H9 (cell line): ENCODE data around the gene SPRED3. TPM values are rescaled to one million over a fixed set of nuclear protein-coding genes. Genes with fewer than 3 reads are reported as not detected.
A peak's percentile ranks its signal among the peaks of the same experiment; 100 is the strongest.

Experiments used
- DNase-seq: peaks from one replicate; pipeline ENCODE4 v3.0.0-alpha.2; 2017
- H2AFZ ChIP-seq: one replicate; pipeline ENCODE4 v1.6.1; 2013; ENCODE audit warnings: mild to moderate bottlenecking, low read length, control low read depth, moderate library complexity
- H2AK5ac ChIP-seq: 2 replicates; pipeline ENCODE4 v1.6.1; 2013; ENCODE audit warnings: low read length, control low read depth, mixed read lengths; ENCODE audit not compliant: insufficient read length
- H2BK120ac ChIP-seq: one replicate; pipeline ENCODE4 v1.6.1; 2013; ENCODE audit warnings: low read depth, mild to moderate bottlenecking, low read length, control low read depth, inconsistent platforms; ENCODE audit not compliant: poor library complexity, severe bottlenecking
- H2BK12ac ChIP-seq: 2 replicates; pipeline ENCODE4 v1.6.1; 2013; ENCODE audit warnings: low read length, control low read depth, mixed read lengths, low read depth; ENCODE audit not compliant: insufficient read length
- H2BK15ac ChIP-seq: 2 replicates; pipeline ENCODE4 v1.6.1; 2013; ENCODE audit warnings: low read depth, low read length, control low read depth
- H2BK20ac ChIP-seq: one replicate; pipeline ENCODE4 v1.6.1; 2013; ENCODE audit warnings: low read depth, mild to moderate bottlenecking, low read length, control low read depth, inconsistent platforms; ENCODE audit not compliant: poor library complexity, severe bottlenecking
- H2BK5ac ChIP-seq: 2 replicates; pipeline ENCODE4 v1.6.1; 2013; ENCODE audit warnings: low read length, control low read depth, mixed read lengths; ENCODE audit not compliant: insufficient read length
- H3K14ac ChIP-seq: 2 replicates; pipeline ENCODE4 v1.6.1; 2013; ENCODE audit warnings: low read length, control low read depth; ENCODE audit not compliant: insufficient read depth
- H3K18ac ChIP-seq: 2 replicates; pipeline ENCODE4 v1.6.1; 2013; ENCODE audit warnings: low read depth, mild to moderate bottlenecking, mixed read lengths, low read length, control low read depth; ENCODE audit not compliant: insufficient read length
- H3K23ac ChIP-seq: 2 replicates; pipeline ENCODE4 v1.6.1; 2013; ENCODE audit warnings: low read length, control low read depth, mixed read lengths, low read depth; ENCODE audit not compliant: insufficient read length
- H3K23me2 ChIP-seq: 2 replicates; pipeline ENCODE4 v1.6.1; 2013; ENCODE audit warnings: low read depth, mild to moderate bottlenecking, mixed read lengths, low read length, control low read depth; ENCODE audit not compliant: insufficient read length, poor library complexity, severe bottlenecking
- H3K27ac ChIP-seq: 2 replicates; pipeline ENCODE4 v1.5.1; 2013; ENCODE audit warnings: low read length, control low read depth, mixed read lengths, low read depth; ENCODE audit not compliant: insufficient read length
- H3K27me3 ChIP-seq: 2 replicates; pipeline ENCODE4 v1.6.1; 2013; ENCODE audit warnings: low read length, control low read depth, inconsistent platforms; ENCODE audit not compliant: insufficient read depth
- H3K4ac ChIP-seq: 2 replicates; pipeline ENCODE4 v1.6.1; 2013; ENCODE audit warnings: low read depth, mild to moderate bottlenecking, control low read depth, inconsistent platforms, low read length, moderate library complexity
- H3K4me1 ChIP-seq: 2 replicates; pipeline ENCODE4 v1.6.1; 2013; ENCODE audit warnings: low read length, control low read depth, inconsistent platforms; ENCODE audit not compliant: insufficient read depth
- H3K4me2 ChIP-seq: 2 replicates; pipeline ENCODE4 v1.6.1; 2013; ENCODE audit warnings: low read length, control low read depth, mixed read lengths; ENCODE audit not compliant: insufficient read length, insufficient read depth
- H3K56ac ChIP-seq: 2 replicates; pipeline ENCODE4 v1.6.1; 2013; ENCODE audit warnings: low read depth, mild to moderate bottlenecking, mixed read lengths, low read length, control low read depth; ENCODE audit not compliant: insufficient read length
- H3K79me1 ChIP-seq: 2 replicates; pipeline ENCODE4 v1.6.1; 2013; ENCODE audit warnings: low read depth, mild to moderate bottlenecking, moderate library complexity, low read length, control low read depth, inconsistent platforms; ENCODE audit not compliant: insufficient read depth, poor library complexity, severe bottlenecking
- H3K79me2 ChIP-seq: 2 replicates; pipeline ENCODE4 v1.6.1; 2013; ENCODE audit warnings: low read length, control low read depth, inconsistent platforms; ENCODE audit not compliant: insufficient read depth
- H3K9ac ChIP-seq: 2 replicates; pipeline ENCODE4 v1.6.1; 2013; ENCODE audit warnings: low read length, control low read depth, mixed read lengths; ENCODE audit not compliant: insufficient read length; ENCODE audit errors: extremely low read depth
- H3K9me3 ChIP-seq: one replicate; pipeline ENCODE4 v1.6.1; 2013; ENCODE audit warnings: low read depth, low read length, inconsistent platforms; ENCODE audit not compliant: control insufficient read depth
- H3T11ph ChIP-seq: one replicate; pipeline ENCODE4 v1.6.1; 2013; ENCODE audit warnings: mild to moderate bottlenecking, low read length, control low read depth, inconsistent platforms
- H4K20me1 ChIP-seq: one replicate; pipeline ENCODE4 v1.6.1; 2013; ENCODE audit not compliant: control insufficient read depth, insufficient read length, insufficient read depth
- H4K5ac ChIP-seq: 2 replicates; pipeline ENCODE4 v1.6.1; 2013; ENCODE audit warnings: low read depth, mild to moderate bottlenecking, mixed read lengths, low read length, control low read depth; ENCODE audit not compliant: insufficient read length
- H4K8ac ChIP-seq: replicated peaks from 2 replicates; pipeline ENCODE4 v1.6.1; 2013; ENCODE audit warnings: low read length, control low read depth, mixed read lengths, low read depth; ENCODE audit not compliant: insufficient read length
- H4K91ac ChIP-seq: 2 replicates; pipeline ENCODE4 v1.6.1; 2013; ENCODE audit warnings: low read depth, mild to moderate bottlenecking, moderate library complexity, mixed read lengths, low read length, control low read depth; ENCODE audit not compliant: insufficient read length
- H3K27ac Mint-ChIP-seq, 3 experiments: 2 replicates in 2 of 3; 3 replicates in 1 of 3; pipeline ENCODE4 v1.8.0; 2020 to 2021; ENCODE audit warnings: mixed read lengths in 3 of 3, mild to moderate bottlenecking in 1 of 3, moderate library complexity in 1 of 3
- H3K27me3 Mint-ChIP-seq: 2 replicates; pipeline ENCODE4 v1.8.0; 2021; ENCODE audit warnings: low read depth, mild to moderate bottlenecking, moderate library complexity, mixed read lengths
- H3K36me3 Mint-ChIP-seq, 3 experiments: 2 replicates in 2 of 3; 3 replicates in 1 of 3; pipeline ENCODE4 v1.8.0; 2020 to 2021; ENCODE audit warnings: low read depth in 3 of 3, mixed read lengths in 3 of 3; ENCODE audit not compliant: insufficient read depth in 1 of 3
- H3K4me1 Mint-ChIP-seq, 2 experiments: 2 replicates each; pipeline ENCODE4 v1.8.0; 2020; ENCODE audit warnings: mixed read lengths in 2 of 2
- H3K4me3 Mint-ChIP-seq, 2 experiments: 2 replicates in 1 of 2; 3 replicates in 1 of 2; pipeline ENCODE4 v1.8.0; 2020 to 2021; ENCODE audit warnings: mild to moderate bottlenecking in 2 of 2, mixed read lengths in 2 of 2, moderate library complexity in 1 of 2
- H3K9me3 Mint-ChIP-seq, 2 experiments: 2 replicates in 1 of 2; 3 replicates in 1 of 2; pipeline ENCODE4 v1.8.0; 2020; ENCODE audit warnings: mild to moderate bottlenecking in 2 of 2, mixed read lengths in 2 of 2, moderate library complexity in 1 of 2
- CTCF ChIP-seq: fragments of 200-600 bp; sonication (generic); conservative IDR thresholded peaks from 3 replicates; pipeline ENCODE4 v1.8.0; 2021; ENCODE audit warnings: antibody characterized with exemption, mild to moderate bottlenecking
- WGBS: extraction: QIAGEN DNeasy Blood & Tissue Kit; methylation state at CpG from one replicate; pipeline ENCODE4 v1.1.7; 2013; ENCODE audit warnings: missing lambda C conversion rate, low lambda C conversion rate, mixed read lengths; ENCODE audit not compliant: insufficient read length; ENCODE audit errors: extremely low coverage; 5-methylcytosine and 5-hydroxymethylcytosine counted together
- total RNA-seq: library from RNA; stranded (reverse); gene quantifications from 2 replicates; pipeline ENCODE4 v1.2.1, GENCODE V29; 2021

Gene SPRED3
- total RNA-seq, 1 experiment from 2014 or later = 16.4 TPM

GRCh38 chr19:38434549-38435051, 46.1 kb downstream of the SPRED3 start:
- Histone ChIP-seq H3K79me2 (no peaks in the 10 kb centered on the region), H2AFZ (no peak overlapping the region), H2BK12ac (no peak overlapping the region), H4K91ac (no peak overlapping the region), H3K4me2 (peak overlapping the region; percentile 81), H3K27me3 (no peaks in the 10 kb centered on the region), H2BK120ac (no peak overlapping the region), H3K14ac (peak overlapping the region; percentile 1; the same call in 1 of the 2 replicates), H4K5ac (no peak overlapping the region), H3K27ac (peak overlapping the region; percentile 13), H3K9ac (peak overlapping the region; percentile 1), H2BK5ac (no peak overlapping the region), H4K20me1 (no peaks in the 10 kb centered on the region), H4K8ac (no peak overlapping the region), H3K79me1 (no peaks in the 10 kb centered on the region), H3K23me2 (peaks cover 8% of the 10 kb centered on the region), H2BK20ac (no peak overlapping the region), H2BK15ac (no peak overlapping the region), H3K18ac (peak overlapping the region; percentile 12), H3T11ph (no peak overlapping the region), H3K4ac (no peak overlapping the region; the same call in 1 of the 2 replicates), H3K9me3 (no peaks in the 10 kb centered on the region), H3K4me1 (no peaks in the 10 kb centered on the region), H2AK5ac (no peak overlapping the region), H3K23ac (no peak overlapping the region), H3K56ac (no peak overlapping the region)
- Mint-ChIP-seq H3K36me3 (peaks cover 0 to 9% (median 6%) of the 10 kb centered on the region in 3 experiments; a peak in 3 of 7 replicates), H3K27me3 (no peaks in the 10 kb centered on the region), H3K4me1 (peaks cover 17 to 22% of the 10 kb centered on the region in 2 experiments), H3K4me3 (peak overlapping the region; percentile 55 to 84), H3K27ac (peak overlapping the region; percentile 87 to 92 (median 91)), H3K9me3 (no peaks in the 10 kb centered on the region)
- peak; percentile 95 for DNase-seq
- no CpG with 5 or more reads among the region's 13 CpGs for WGBS
- no peak for TF ChIP-seq CTCF
